H1 (cell line): ENCODE data around the gene TNIK. TPM values are rescaled to one million over a fixed set of nuclear protein-coding genes. Genes with fewer than 3 reads are reported as not detected.

Experiments used
- CTCF ChIA-PET: fragments of 300-600 bp; sonication (Branson Sonifier 250); formaldehyde crosslinking; loops from one replicate; lab custom pipeline; 2021; ENCODE audit not compliant: partially characterized antibody; lab: Charles Lee
- POLR2A ChIA-PET: fragments of 300-600 bp; sonication (Branson Sonifier 250); formaldehyde crosslinking; loops from one replicate; lab custom pipeline; 2021; ENCODE audit warnings: inconsistent platforms; ENCODE audit not compliant: partially characterized antibody; lab: Charles Lee
- DNase-seq, 2 experiments: peaks; one replicate each; pipeline versions ENCODE4 v3.0.0 to v3.0.0-alpha.2; 2010 to 2022; ENCODE audit warnings: low spot score in 2 of 2, low read depth in 1 of 2, mixed read lengths in 1 of 2
- FAIRE-seq: peaks from 2 replicates; lab custom pipeline; 2011; peaks lifted over from hg19 to GRCh38; lab: Jason Lieb, UNC
- H2AFZ ChIP-seq: 2 replicates; pipeline ENCODE4 v1.8.1; 2012; ENCODE audit warnings: low read length, inconsistent platforms
- H2AK5ac ChIP-seq: 2 replicates; pipeline ENCODE4 v1.6.1; 2013; ENCODE audit warnings: low read depth, low read length
- H2BK120ac ChIP-seq: replicated peaks from 2 replicates; pipeline ENCODE3; 2013; ENCODE audit warnings: low read depth, low read length, inconsistent platforms
- H2BK12ac ChIP-seq: 2 replicates; pipeline ENCODE4 v1.6.1; 2013; ENCODE audit warnings: low read depth, low read length
- H2BK15ac ChIP-seq: 2 replicates; pipeline ENCODE4 v1.6.1; 2013; ENCODE audit warnings: low read length
- H2BK20ac ChIP-seq: 2 replicates; pipeline ENCODE4 v1.6.1; 2013; ENCODE audit warnings: low read length
- H2BK5ac ChIP-seq: 2 replicates; pipeline ENCODE4 v1.6.1; 2013; ENCODE audit warnings: low read depth, low read length
- H3K14ac ChIP-seq: 2 replicates; pipeline ENCODE4 v1.6.1; 2013; ENCODE audit warnings: inconsistent platforms; ENCODE audit not compliant: insufficient read length
- H3K18ac ChIP-seq: 2 replicates; pipeline ENCODE4 v1.6.1; 2013; ENCODE audit warnings: low read length; ENCODE audit errors: extremely low read depth
- H3K23ac ChIP-seq: 2 replicates; pipeline ENCODE4 v1.6.1; 2013; ENCODE audit warnings: inconsistent platforms; ENCODE audit not compliant: insufficient read length
- H3K23me2 ChIP-seq: 2 replicates; pipeline ENCODE4 v1.6.1; 2013; ENCODE audit warnings: low read depth, low read length
- H3K27ac ChIP-seq: 2 replicates; pipeline ENCODE4 v1.6.1; 2011; ENCODE audit warnings: low read depth, low read length, inconsistent platforms
- H3K27me3 ChIP-seq, 4 experiments: replicated peaks in 1 of 4; 1 replicate in 1 of 4; 2 replicates in 3 of 4; pipeline versions ENCODE4 v1.6.1 to v1.8.1; 2011 to 2013; ENCODE audit warnings: low read length in 3 of 4, mild to moderate bottlenecking in 3 of 4, inconsistent platforms in 2 of 4, mixed read lengths in 2 of 4, moderate library complexity in 1 of 4; ENCODE audit not compliant: control insufficient read depth in 3 of 4, insufficient read depth in 3 of 4; ENCODE audit errors: extremely low read depth in 1 of 4
- H3K36me3 ChIP-seq, 4 experiments: 2 replicates each; pipeline versions ENCODE4 v1.6.1 to v1.8.1; 2011 to 2013; ENCODE audit warnings: mild to moderate bottlenecking in 4 of 4, low read length in 3 of 4, moderate library complexity in 2 of 4, control low read depth in 1 of 4, inconsistent platforms in 1 of 4; ENCODE audit not compliant: insufficient read depth in 4 of 4, control insufficient read depth in 2 of 4
- H3K4ac ChIP-seq: replicated peaks from 2 replicates; pipeline ENCODE3; 2013; ENCODE audit warnings: low read length, low read depth, mixed read lengths, inconsistent platforms; ENCODE audit not compliant: insufficient read length
- H3K4me1 ChIP-seq, 4 experiments: replicated peaks in 1 of 4; 1 replicate in 1 of 4; 2 replicates in 3 of 4; pipeline versions ENCODE4 v1.6.1 to v1.8.1; 2011 to 2013; ENCODE audit warnings: low read length in 3 of 4, inconsistent platforms in 2 of 4, mixed read lengths in 1 of 4; ENCODE audit not compliant: insufficient read depth in 4 of 4, control insufficient read depth in 3 of 4
- H3K4me2 ChIP-seq, 2 experiments: 2 replicates each; pipeline versions ENCODE4 v1.6.1 to v1.8.1; 2011 to 2013; ENCODE audit warnings: low read depth in 2 of 2, low read length in 2 of 2, control low read depth in 1 of 2, inconsistent platforms in 1 of 2, mild to moderate bottlenecking in 1 of 2; ENCODE audit not compliant: insufficient read depth in 1 of 2
- H3K4me3 ChIP-seq, 4 experiments: fragments of 200-600, 300-600 bp in 1 of 4; sonication (generic), shearing (Covaris generic), sonication (Bioruptor Twin) in 1 of 4; 2 replicates each; pipeline versions ENCODE4 v1.5.1 to v1.8.1; 2011 to 2016; ENCODE audit warnings: low read length in 4 of 4, low read depth in 3 of 4, control low read depth in 2 of 4, inconsistent platforms in 2 of 4, mild to moderate bottlenecking in 2 of 4, mixed read lengths in 1 of 4, moderate library complexity in 1 of 4; ENCODE audit not compliant: insufficient read depth in 2 of 4; ENCODE audit errors: extremely low read depth in 1 of 4
- H3K56ac ChIP-seq: replicated peaks from 2 replicates; pipeline ENCODE3; 2013; ENCODE audit warnings: low read depth, mild to moderate bottlenecking, mixed read lengths, low read length, inconsistent platforms; ENCODE audit not compliant: insufficient read length
- H3K79me1 ChIP-seq: 2 replicates; pipeline ENCODE4 v1.6.1; 2013; ENCODE audit warnings: low read depth, low read length, control low read depth
- H3K79me2 ChIP-seq, 2 experiments: 2 replicates each; pipeline versions ENCODE4 v1.6.1 to v1.8.1; 2012 to 2013; ENCODE audit warnings: low read length in 2 of 2, mild to moderate bottlenecking in 2 of 2, inconsistent platforms in 1 of 2; ENCODE audit not compliant: insufficient read depth in 2 of 2, control insufficient read depth in 1 of 2
- H3K9ac ChIP-seq, 4 experiments: replicated peaks in 1 of 4; 1 replicate in 1 of 4; 2 replicates in 3 of 4; pipeline versions ENCODE4 v1.6.1 to v1.8.1; 2011 to 2013; ENCODE audit warnings: low read depth in 3 of 4, low read length in 3 of 4, control low read depth in 2 of 4, mild to moderate bottlenecking in 2 of 4, moderate library complexity in 2 of 4, inconsistent platforms in 1 of 4; ENCODE audit errors: extremely low read depth in 1 of 4
- H3K9me3 ChIP-seq, 2 experiments: 2 replicates each; pipeline versions ENCODE4 v1.6.1 to v1.8.1; 2012 to 2013; ENCODE audit warnings: mild to moderate bottlenecking in 2 of 2, moderate library complexity in 2 of 2, control low read depth in 1 of 2, inconsistent platforms in 1 of 2, low read depth in 1 of 2, low read length in 1 of 2, mixed read lengths in 1 of 2; ENCODE audit not compliant: insufficient read depth in 2 of 2
- H4K20me1 ChIP-seq, 2 experiments: replicated peaks in 1 of 2; 2 replicates each; pipeline versions ENCODE3 to v1.8.1; 2011 to 2013; ENCODE audit warnings: inconsistent platforms in 2 of 2, low read length in 2 of 2, mild to moderate bottlenecking in 1 of 2; ENCODE audit not compliant: insufficient read depth in 2 of 2, control insufficient read depth in 1 of 2
- H4K5ac ChIP-seq: 2 replicates; pipeline ENCODE4 v1.6.1; 2013; ENCODE audit warnings: low read length, low read depth, mixed read lengths, inconsistent platforms; ENCODE audit not compliant: insufficient read length
- H4K8ac ChIP-seq: 2 replicates; pipeline ENCODE4 v1.8.0; 2013; ENCODE audit warnings: mild to moderate bottlenecking, moderate library complexity, low read length, inconsistent platforms; ENCODE audit not compliant: insufficient read depth; ENCODE audit errors: extremely low read depth
- H4K91ac ChIP-seq: replicated peaks from 2 replicates; pipeline ENCODE3; 2013; ENCODE audit warnings: low read length, mixed read lengths, inconsistent platforms; ENCODE audit not compliant: insufficient read length
- ATF2 ChIP-seq: IDR thresholded peaks from 2 replicates; pipeline ENCODE4 v1.6.1; 2012; ENCODE audit warnings: low read length, inconsistent platforms
- ATF3 ChIP-seq: IDR thresholded peaks from 2 replicates; pipeline ENCODE4 v1.6.1; 2011; ENCODE audit warnings: low read depth, mild to moderate bottlenecking, low read length; ENCODE audit not compliant: insufficient read depth
- BRCA1 ChIP-seq: IDR thresholded peaks from 2 replicates; pipeline ENCODE4 v1.6.1; 2012; ENCODE audit warnings: low read depth, low read length, improper control_type of control experiment
- CEBPB ChIP-seq: IDR thresholded peaks from 2 replicates; pipeline ENCODE4 v1.6.1; 2012; ENCODE audit warnings: low read depth, low read length
- CHD2 ChIP-seq: IDR thresholded peaks from 2 replicates; pipeline ENCODE4 v1.6.1; 2012; ENCODE audit warnings: low read length, improper control_type of control experiment
- EP300 ChIP-seq, 2 experiments: IDR thresholded peaks; 1 replicate in 1 of 2; 2 replicates in 1 of 2; pipeline ENCODE4 v1.6.1; 2011 to 2012; ENCODE audit warnings: low read depth in 2 of 2, low read length in 2 of 2, mild to moderate bottlenecking in 2 of 2, borderline replicate concordance in 1 of 2, inconsistent platforms in 1 of 2, moderate library complexity in 1 of 2
- KDM4A ChIP-seq: IDR thresholded peaks from one replicate; pipeline ENCODE4 v1.7.1; 2012; ENCODE audit warnings: low read depth, mild to moderate bottlenecking, moderate library complexity, low read length, inconsistent platforms; ENCODE audit not compliant: severe bottlenecking
- NANOG ChIP-seq: IDR thresholded peaks from 2 replicates; pipeline ENCODE4 v1.6.1; 2011; ENCODE audit warnings: low read length, low read depth, mild to moderate bottlenecking, inconsistent platforms; ENCODE audit not compliant: insufficient read depth, poor library complexity, severe bottlenecking
- RNF2 ChIP-seq: fragments of 200-900, 300-1000 bp; sonication (generic); IDR thresholded peaks from 2 replicates; pipeline ENCODE4 v1.7.1; 2016; ENCODE audit warnings: borderline replicate concordance, low read depth, mild to moderate bottlenecking, antibody characterized with exemption, low read length; ENCODE audit not compliant: poor library complexity, severe bottlenecking; ENCODE audit errors: missing control alignments
- SAP30 ChIP-seq: fragments of 300-600 bp; sonication (generic); IDR thresholded peaks from 2 replicates; pipeline ENCODE4 v1.7.1; 2012; ENCODE audit warnings: low read length, moderate library complexity, mild to moderate bottlenecking, inconsistent platforms; ENCODE audit not compliant: insufficient read depth, insufficient replicate concordance
- WGBS, 2 experiments: shearing (Covaris generic) in 1 of 2; methylation state at CpG; one replicate each; pipeline versions ENCODE4 v1.1.6 to v1.1.7; 2013 to 2015; ENCODE audit warnings: low lambda C conversion rate in 2 of 2, mixed read lengths in 2 of 2, inconsistent platforms in 1 of 2, low coverage in 1 of 2, missing lambda C conversion rate in 1 of 2; ENCODE audit not compliant: insufficient replicate concordance in 2 of 2, insufficient coverage in 1 of 2, insufficient read length in 1 of 2; ENCODE audit errors: extremely low coverage in 1 of 2, missing lambda C conversion rate in 1 of 2; 5-methylcytosine and 5-hydroxymethylcytosine counted together
- polyA plus RNA-seq, 7 experiments: library from polyadenylated mRNA; depleted of rRNA in 3 of 7; stranded (reverse) in 5 of 7; unstranded in 2 of 7; fragments of >200 nt in 5 of 7; fragments of 200-250 nt in 2 of 7; gene quantifications; 1 replicate in 5 of 7; 2 replicates in 1 of 7; 4 replicates in 1 of 7; pipeline versions ENCODE4 v1.2.1 to v1.2.3, GENCODE V29; 2011 to 2013; ENCODE audit warnings: missing spikeins in 2 of 7, mixed read lengths in 2 of 7
- total RNA-seq: library from RNA; stranded (reverse); fragmentation: NEBNext Ultra II Directional; extraction: Animal tissue kit (Norgen Biotek cat#: 25700); gene quantifications from 2 replicates; pipeline ENCODE4 v1.2.1, GENCODE V29; 2021

Gene TNIK
- total and polyA plus RNA-seq, 2 of the 8 experiments (the other 6 are each of a cell fraction or from before 2014, with no cell fraction given) = 7.4 to 42.0 TPM

- no peak overlapping the region for H3K23ac ChIP-seq
- no peak overlapping the region for H2BK5ac ChIP-seq
- no peaks in the 10 kb centered on the region for H3K27me3 ChIP-seq
- H4K8ac ChIP-seq = no peak overlapping the region
- H3K9ac ChIP-seq = no peak overlapping the region
- no peak overlapping the region for H3K56ac ChIP-seq
- no peak overlapping the region for H3K27ac ChIP-seq
- no peak overlapping the region for H3K4me3 ChIP-seq
- H3K18ac ChIP-seq = no peak overlapping the region
- no peak for DNase-seq
- no peak overlapping the region for H2BK12ac ChIP-seq
- FAIRE-seq = no peak
- no peak overlapping the region for H3K4ac ChIP-seq
- H3K4me1 ChIP-seq = peaks cover 0 to 3% (median 2%) of the 10 kb centered on the region in 4 experiments; a peak in 4 of 7 replicates
- no peak overlapping the region for H2BK120ac ChIP-seq
- H3K14ac ChIP-seq = no peak overlapping the region
- H2AK5ac ChIP-seq = no peak overlapping the region
- H3K36me3 ChIP-seq = no peaks in the 10 kb centered on the region
- no peak overlapping the region for H2BK15ac ChIP-seq
- no peaks in the 10 kb centered on the region for H3K79me1 ChIP-seq
- no peak overlapping the region for H3K4me2 ChIP-seq
- no peaks in the 10 kb centered on the region for H4K20me1 ChIP-seq
- H2AFZ ChIP-seq = no peak overlapping the region
- no peak overlapping the region for H4K91ac ChIP-seq
- H3K23me2 ChIP-seq = no peaks in the 10 kb centered on the region
- H3K79me2 ChIP-seq = peaks cover 0 to 17% of the 10 kb centered on the region in 2 experiments; a peak in 2 of 4 replicates
- ChIA-PET CTCF (interaction anchor here (1.1 kb wide), 1 partner anchor 120 kb away, joined by 3 read pairs; no protein-coding TSS in a partner anchor), POLR2A (no interaction called here)
- no peak overlapping the region for H2BK20ac ChIP-seq
- 92% methylated on average over 4 of the region's 4 CpGs; no CpG with 5 or more reads in 1 of the 2 experiments for WGBS, 2 experiments
- no peak overlapping the region for H4K5ac ChIP-seq
- H3K9me3 ChIP-seq = no peaks in the 10 kb centered on the region
- TF ChIP-seq NANOG (no peak), KDM4A (no peak), BRCA1 (no peak), RNF2 (no peak), ATF3 (no peak), CHD2 (no peak), ATF2 (no peak), EP300 (IDR thresholded peaks at IDR 0.05; ENCODE audit: borderline replicate concordance in 1 of 2, low read depth in 2 of 2, low read length in 2 of 2) (no peak), SAP30 (no peak), CEBPB (no peak)
Observed at GRCh38 chr3:171315919-171316318, 144.3 kb downstream of the TNIK start.
